SIG-M5 treated with dmso at 0.1 percent for 504 hours (cell line): ENCODE measurements around the gene TRAPPC12.
"Not testable (repeated sequence)": the region's sequence is repeated elsewhere in the genome, so short reads cannot be mapped to it uniquely, and the experiment has no call there.

Experiments used
- DNase-seq: peaks from one replicate; lab custom pipeline; 2025; ENCODE audit not compliant: unreplicated experiment; lab: John Stamatoyannopoulos, UW

Gene TRAPPC12

DNA sequence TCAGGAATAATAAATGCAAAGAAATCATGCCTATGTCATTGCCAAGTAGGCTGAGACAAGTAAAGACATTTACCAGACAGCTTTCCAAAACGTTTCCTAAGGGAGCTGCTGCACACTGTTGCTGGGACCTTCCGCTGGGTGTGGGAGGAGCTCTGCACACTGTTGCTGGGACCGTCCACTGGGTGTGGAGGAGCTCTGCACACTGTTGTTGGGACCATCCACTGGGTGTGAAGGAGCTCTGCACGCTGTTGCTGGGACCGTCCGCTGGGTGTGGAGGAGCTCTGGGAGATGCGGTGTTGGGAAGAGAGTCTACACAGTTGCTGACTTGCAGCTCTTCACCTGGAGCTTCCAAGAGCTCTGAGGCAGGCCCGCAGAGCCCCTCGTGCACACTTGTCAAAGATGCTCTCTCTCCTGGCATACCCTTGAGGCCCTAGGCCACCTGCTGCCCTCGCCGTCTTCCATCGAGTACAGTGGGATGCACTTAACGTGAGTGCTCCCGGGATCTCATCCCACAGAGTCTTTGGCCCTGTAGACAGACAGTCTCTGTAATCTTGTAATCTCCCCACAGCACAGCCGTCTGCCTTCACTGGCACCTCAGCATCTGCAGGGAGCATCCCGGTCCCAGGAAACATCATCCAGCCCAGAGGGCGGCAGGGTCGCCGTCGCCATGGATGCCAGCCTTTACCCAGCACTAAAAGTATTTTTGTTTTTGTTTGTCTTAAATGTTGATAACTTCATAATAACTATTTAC lies 51.4 kb downstream of the TRAPPC12 start:
- DNase-seq: no peak

DNA sequence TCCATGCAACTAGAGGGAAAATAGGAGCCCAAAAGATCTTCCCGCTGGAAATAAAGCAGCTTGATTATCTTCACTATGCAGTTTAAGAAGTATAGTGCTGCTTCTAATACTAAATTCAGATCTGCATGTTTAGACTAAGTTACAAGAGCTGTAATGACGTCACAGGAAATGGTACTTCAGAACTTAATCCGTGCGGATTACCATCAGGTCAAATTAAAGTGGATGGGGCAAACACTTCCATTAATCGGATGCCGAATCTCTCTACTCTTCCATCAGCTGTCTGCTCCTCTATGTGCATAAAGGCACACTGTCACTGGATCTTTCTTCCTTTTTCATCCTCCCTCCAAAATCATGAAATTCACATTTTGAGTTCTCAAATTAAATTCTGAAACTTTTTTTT lies 52.6 kb downstream of the TRAPPC12 start:
- DNase-seq: no peak

DNA sequence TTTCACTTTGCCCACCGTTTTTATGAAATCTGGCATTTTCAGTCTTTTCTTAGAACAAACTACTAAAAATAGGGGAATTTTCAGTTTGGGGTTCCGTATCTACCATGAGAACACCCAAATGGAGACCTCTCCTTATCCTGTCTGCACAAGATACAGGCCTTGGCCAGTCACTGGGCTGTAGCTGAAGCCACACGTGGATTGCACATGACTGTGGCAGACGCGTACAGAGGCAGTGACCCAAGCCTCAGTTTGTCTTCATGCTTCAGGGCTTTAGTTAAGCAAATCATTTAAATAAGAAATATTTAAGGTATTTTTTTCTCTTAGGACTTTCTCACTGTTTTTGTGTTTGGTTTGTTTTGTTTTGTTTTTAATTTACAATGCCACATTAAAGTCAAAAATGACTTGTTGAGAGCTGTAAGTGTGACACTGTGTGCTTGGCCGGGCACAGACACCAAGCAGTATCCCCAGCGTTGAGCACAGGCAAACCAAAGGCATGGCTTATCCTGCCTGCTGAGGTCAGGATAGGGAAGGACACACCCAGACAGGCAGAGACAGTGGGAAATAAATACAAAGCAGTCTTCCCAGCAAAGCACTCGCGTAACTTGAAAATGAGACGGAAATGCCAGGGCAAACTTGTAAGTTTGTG lies 53.3 kb downstream of the TRAPPC12 start:
- no peak for DNase-seq

DNA sequence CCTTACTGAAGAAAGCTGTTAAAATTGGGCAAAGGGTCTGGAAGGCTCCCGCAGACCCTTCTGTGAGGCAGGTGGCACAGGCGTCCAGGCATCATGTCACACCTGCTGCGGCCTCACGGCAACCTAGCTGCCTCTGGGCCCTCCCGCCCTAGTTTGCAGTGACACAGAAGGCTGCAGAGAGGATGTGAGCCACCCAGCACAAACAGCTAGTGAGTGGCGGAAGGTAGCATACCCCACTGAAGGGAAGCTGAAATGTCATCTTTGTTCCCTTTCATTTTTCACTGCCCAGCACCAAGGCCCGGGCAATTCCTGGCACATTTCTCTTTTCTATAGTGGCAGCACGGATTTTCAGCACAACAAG lies 53.8 kb downstream of the TRAPPC12 start:
- no peak for DNase-seq

DNA sequence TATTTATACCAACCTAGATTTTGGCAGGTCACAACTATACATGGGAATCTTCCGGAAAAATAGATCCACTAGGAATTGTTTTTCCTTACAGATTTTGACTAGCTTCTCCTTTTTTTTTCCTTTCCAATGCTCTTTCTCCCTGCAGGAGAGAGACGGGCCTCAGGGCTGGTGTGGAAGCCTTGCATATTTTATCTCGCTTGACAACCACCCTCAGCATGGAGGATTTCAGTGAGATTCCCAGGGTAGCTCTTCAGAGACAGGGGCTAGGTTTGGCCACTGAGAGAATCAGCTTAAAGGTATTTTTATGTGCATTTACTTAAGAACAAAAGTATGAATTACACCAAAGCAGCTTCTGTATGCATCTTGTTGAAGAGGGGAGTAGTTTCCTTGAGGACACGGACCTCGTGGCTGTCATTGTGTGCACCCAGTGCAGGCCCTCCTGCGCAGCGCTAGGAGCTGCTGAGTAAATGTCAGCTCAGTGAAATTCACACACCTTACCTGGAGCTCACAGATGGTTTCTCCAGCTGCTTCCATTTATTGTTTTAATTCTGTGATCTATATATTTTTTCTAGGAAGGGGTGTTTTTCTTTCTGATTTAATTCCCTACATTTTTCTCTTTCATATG lies 54.4 kb downstream of the TRAPPC12 start:
- no peak for DNase-seq

DNA sequence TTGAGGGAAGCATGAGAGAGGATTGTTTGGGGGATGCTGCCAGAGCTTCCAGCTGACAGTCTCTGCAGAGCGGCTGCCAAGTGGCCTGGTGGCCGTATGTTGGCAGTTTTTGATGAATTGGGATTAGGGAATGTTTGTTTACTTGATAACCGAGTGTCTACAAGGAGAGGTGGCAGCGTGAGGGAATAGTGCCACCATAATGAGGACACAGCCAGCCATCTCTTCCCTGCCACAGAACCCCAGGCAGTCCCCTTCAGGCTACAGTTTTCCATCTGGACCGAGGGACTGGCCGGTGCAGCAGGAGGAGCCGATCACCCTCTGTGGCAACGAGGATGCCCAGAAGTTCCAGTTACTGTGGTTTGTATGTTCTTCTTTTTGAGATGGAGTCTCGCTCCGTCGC lies 55.2 kb downstream of the TRAPPC12 start:
- no peak for DNase-seq

DNA sequence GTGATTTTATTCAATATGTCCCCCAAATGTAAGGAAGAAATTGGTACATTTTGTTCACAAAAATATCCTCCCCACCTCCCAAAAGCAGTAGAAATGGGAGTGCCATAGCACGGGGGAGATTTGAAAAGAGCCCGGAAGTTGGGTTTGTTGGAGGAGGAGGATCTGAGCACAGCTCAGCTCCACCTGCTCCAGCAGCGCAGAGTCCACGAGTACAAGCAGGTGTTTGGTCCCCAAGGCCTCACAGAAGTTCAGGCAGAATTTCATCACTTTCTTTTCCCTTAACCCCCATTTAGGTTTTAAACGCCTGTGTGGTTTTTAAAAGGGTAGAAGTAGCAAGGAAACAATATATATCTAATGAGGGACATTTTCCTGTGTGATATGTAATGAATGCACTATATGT lies 56.0 kb downstream of the TRAPPC12 start:
- no peak for DNase-seq

GRCh38 chr2:3440477-3440876 lies 61.0 kb downstream of the TRAPPC12 start:
- no peak for DNase-seq

GRCh38 chr2:3441465-3441864 lies 62.0 kb downstream of the TRAPPC12 start:
- DNase-seq: no peak

- DNase-seq: no peak
These were observed 62.7 kb downstream of the TRAPPC12 start for GRCh38 chr2:3442185-3442584.

- no peak for DNase-seq
These were observed 63.6 kb downstream of the TRAPPC12 start for GRCh38 chr2:3443083-3443482.

GRCh38 chr2:3443506-3444084 lies 64.1 kb downstream of the TRAPPC12 start:
- no peak for DNase-seq

DNA sequence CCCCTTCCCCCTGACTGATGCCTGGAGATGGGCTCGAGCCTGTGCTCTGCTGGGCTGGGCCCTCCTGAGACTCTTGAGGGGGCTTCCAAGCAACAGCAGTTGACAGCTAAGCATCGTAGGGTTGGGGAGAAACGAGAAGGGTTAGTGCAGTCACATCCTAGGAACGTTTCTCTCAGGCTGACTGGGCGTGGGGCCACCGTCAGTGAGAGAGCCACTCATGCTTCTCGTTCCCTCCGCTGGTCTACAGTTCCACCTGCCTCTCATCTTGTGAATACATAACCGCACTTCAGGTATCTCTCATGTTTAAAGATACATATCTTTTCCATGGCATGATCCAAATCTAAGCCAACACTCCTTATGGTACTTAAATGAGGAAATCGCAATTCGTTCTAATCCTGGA lies 66.4 kb downstream of the TRAPPC12 start:
- no peak for DNase-seq

GRCh38 chr2:3446381-3446780 lies 66.9 kb downstream of the TRAPPC12 start:
- DNase-seq: no peak

GRCh38 chr2:3447186-3447585 lies 67.7 kb downstream of the TRAPPC12 start:
- DNase-seq: not testable (repeated sequence)

DNA sequence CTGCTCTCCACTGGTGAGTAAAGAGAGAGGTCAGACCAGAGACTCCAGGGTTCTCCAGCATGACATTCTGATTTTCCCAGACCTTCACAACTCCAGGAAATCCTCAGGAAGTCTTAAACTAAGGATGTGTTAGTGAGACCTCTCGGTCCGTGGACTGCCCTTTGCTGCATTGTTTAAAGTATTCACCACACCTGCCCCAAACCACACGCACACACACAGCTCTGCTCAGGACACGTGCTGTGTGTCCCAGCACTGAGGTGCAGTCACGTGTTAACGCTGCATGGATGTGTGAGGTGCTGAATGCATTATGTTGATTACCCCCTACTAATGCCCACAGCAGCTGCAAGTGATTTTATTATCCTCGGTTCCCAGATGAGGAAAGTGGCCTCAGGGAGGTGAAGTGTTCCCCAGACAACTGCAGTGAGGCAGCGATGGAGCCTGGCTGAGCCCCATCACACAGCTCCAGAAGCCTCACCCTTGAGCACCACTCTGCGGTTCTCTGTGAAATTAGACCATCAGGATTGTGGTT lies 68.4 kb downstream of the TRAPPC12 start:
- no peak for DNase-seq

GRCh38 chr2:3448441-3448911 lies 69.0 kb downstream of the TRAPPC12 start:
- DNase-seq: not testable (repeated sequence)

- DNase-seq: no peak
These were observed 69.6 kb downstream of the TRAPPC12 start for GRCh38 chr2:3449086-3449485.

- no peak for DNase-seq
These were observed 70.4 kb downstream of the TRAPPC12 start for GRCh38 chr2:3449936-3450335.

DNA sequence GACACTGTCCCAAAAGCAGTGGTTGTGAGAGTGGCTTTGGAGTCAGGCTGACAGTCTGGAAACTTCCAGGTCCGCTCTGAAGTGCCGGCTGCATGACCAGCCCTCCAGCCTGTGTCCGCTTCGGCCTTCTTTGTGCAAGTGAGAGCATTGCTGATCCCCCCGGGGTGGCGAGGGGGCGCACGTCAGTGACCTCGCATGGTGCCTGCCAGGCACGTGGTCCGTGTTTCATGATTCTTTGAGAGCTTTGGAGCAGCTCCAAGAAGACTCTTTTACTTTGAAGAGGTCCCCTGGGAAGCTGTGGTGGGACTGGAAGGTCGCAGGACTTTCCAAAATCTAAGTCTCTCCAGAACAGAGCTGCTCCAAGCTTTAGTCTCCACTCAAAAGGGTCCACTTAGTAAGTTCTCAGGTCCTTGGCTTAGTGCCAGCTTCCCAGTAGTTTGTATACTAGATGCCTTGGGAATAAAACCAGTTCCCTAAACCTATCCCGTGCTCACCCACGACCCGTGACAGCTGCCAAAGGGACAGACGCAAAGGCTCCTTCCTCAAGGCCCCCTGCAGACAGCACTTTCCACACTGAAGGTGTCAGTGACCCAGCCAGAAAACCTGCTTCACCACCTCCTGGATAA lies 71.0 kb downstream of the TRAPPC12 start:
- DNase-seq: no peak

DNA sequence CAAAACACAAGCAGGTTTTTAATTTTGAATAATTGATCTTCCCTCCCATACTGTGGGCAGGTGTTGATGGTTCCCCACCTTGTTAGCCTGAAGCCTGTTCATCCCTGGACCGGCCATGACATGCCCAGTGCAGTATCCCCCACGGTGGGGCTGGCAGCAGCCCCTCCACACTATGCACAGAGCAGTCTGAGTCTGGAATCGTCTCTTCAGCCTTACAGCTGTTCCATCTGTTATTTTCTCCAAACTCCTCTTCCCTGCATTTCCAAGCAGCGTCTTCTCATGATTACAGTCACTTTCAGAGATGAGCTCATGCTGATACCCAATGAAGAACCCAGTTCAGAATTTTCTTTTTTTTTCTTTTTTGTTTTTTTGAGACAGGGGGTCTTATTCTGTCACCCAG lies 71.7 kb downstream of the TRAPPC12 start:
- no peak for DNase-seq
